DND-41 (cell line): Measurements from ENCODE around the gene CSTB.

Source experiments
- CTCF ChIP-seq: IDR thresholded peaks from 2 replicates; pipeline ENCODE4 v1.5.1; 2012; ENCODE audit warnings: borderline replicate concordance, low read length, moderate library complexity, mild to moderate bottlenecking; ENCODE audit not compliant: poor library complexity, severe bottlenecking; ENCODE audit errors: extremely low read depth
- EZH2 ChIP-seq: IDR thresholded peaks from 3 replicates; pipeline ENCODE4 v1.6.1; 2012; ENCODE audit warnings: borderline replicate concordance, low read depth, mild to moderate bottlenecking, moderate library complexity, low read length, inconsistent platforms; ENCODE audit not compliant: severe bottlenecking

- TF ChIP-seq CTCF (no peak), EZH2 (no peak)
Measured at GRCh38 chr21:43740497-43741156, 35.5 kb downstream of the CSTB start.
